GM19035 (cell line): Measurements from ENCODE around the gene IFIH1.
A peak's percentile ranks its signal among the peaks of the same experiment; 100 is the strongest.

Experiments
- ATAC-seq: cut with Tn5 transposase; IDR thresholded peaks from one replicate; pipeline ENCODE4 v1.9.1; 2021; ENCODE audit not compliant: unreplicated experiment

Gene IFIH1

GRCh38 chr2:162312853-162313252, 5.6 kb downstream of the IFIH1 start:
- no peak for ATAC-seq

GRCh38 chr2:162308747-162309503, 9.6 kb downstream of the IFIH1 start:
- peak; percentile 38 for ATAC-seq

DNA sequence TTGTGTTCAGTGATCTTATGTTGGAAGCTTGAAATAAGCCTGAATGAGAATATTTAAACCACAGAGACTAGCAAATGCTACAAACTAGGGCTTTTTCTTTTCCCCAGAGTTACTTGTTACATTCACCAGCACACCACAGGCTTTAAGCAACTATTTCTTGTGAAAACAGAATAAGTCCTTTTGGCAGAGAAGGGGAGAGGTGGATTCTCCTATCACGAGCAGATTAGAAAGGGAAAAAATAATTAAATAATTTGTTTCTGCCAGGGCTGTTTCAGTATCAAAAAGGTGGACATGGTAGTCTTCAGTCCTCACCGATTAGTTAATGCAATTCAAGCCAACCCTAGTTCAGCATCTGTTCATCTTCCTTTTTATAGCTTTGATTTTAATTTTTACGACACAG, 12.6 kb downstream of the IFIH1 start:
- no peak for ATAC-seq

GRCh38 chr2:162301877-162302276, 16.6 kb downstream of the IFIH1 start:
- no peak for ATAC-seq

DNA sequence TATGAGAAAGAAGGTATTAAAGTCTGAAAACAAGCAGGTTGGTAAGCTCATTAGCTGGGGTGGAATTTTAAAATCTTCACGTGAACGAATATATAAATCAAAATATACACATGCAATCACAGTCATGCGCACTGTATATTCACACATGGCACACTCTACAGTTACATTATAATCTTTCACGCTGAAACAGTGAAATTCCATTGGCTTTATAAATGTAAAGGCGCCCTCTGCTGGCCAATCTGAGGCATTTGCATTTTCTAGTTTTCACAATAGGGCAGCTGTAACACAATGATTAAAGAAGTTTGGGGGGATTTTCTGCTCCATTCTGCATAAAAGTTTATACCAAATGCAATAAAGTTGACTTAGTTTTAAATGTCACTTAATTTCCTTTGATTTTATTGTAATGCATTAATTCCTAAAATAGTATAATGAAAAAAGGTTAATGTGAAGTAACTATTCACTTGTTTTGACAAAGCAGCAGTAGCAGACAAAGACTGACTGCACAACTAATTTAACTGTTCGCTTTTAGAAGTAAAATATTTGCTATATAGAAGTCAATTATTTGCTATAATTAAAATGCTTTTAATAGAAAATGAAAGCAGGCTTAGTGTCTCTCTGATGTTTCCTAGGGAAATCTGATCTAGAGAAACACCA, 17.2 kb downstream of the IFIH1 start:
- peak; percentile 70 for ATAC-seq

- no peak for ATAC-seq
Measured at GRCh38 chr2:162300266-162300665, 18.2 kb downstream of the IFIH1 start.

DNA sequence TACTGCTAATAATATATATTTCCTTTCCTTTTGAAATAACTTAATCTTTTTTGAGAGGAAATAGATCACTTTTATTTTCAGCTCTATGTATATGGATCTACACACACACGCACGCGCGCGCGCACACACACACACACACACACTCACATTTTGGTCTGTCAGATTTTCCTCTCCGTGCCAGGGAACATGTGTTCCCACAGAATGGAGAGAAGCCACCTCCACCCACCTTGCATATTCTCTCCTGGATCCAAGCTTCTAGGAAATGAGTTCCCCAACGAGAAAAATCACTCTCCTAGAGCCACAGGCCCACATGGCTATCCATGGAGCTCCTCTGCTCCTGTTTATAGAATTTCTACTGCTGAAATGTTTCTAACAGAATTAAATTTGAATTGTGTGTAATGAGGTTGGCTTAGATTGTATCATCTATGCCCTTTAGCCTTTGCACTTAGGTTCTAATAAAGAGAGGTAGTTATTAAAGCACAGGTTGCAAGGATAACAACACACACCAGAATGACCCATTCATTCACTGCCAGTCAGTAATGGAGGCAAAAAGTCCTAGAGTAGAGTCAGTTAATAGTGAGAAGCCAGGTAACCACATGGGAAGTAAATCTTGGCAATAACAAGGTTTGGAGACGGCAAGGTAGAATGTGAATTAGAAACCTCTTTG, 19.7 kb downstream of the IFIH1 start:
- ATAC-seq, result no peak

- peak; percentile 60 for ATAC-seq
Measured at GRCh38 chr2:162297925-162298552, 20.4 kb downstream of the IFIH1 start.

DNA sequence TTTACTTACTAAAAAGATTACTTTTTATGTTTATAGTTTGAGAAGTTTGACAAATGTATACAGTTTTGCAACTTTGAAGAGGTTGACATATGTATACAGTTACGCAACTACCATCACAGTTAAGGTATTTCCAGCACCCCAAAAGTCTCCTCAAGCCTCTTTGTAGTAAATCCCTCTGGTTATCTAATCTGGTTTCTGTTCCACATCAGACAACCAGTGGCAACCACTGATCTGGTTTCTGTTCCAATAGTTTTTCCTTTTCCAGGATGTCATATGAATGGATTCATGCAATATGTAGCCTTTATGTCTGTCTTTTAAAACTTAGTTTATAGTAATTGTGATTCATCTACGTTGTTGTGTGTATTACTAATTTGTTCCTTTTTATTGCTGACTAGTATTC, 23.5 kb downstream of the IFIH1 start:
- ATAC-seq, result no peak

DNA sequence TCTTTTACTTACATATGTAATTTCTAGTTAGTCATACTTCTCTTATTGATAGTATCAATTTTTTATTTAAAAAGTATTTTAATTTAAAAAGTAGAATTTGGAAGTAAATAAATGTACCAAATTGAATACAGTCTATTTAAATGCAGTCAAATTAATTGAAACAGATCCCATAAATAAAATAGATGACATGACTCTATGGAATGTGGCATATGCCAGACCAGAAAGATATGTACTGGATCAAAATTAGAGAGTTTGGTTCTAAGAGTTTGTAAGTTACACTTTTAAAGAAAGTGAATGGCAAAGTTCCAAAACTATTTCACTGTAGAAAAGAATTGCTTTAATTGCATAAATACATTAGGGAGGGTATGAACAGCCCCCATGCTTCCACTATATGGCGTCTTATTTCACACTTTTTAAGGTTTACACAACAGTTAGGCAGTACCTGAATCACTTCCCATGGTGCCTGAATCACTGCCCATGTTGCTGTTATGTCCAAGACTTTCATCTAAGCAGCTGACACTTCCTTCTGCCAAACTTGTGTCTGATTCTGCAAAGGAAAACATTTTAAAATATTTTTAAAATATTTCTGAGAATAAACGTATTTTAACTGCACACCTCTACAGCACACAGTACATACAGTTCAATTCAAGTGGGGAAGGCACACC, 25.2 kb downstream of the IFIH1 start:
- ATAC-seq, result no peak

GRCh38 chr2:162291748-162292147, 26.7 kb downstream of the IFIH1 start:
- ATAC-seq, result no peak

DNA sequence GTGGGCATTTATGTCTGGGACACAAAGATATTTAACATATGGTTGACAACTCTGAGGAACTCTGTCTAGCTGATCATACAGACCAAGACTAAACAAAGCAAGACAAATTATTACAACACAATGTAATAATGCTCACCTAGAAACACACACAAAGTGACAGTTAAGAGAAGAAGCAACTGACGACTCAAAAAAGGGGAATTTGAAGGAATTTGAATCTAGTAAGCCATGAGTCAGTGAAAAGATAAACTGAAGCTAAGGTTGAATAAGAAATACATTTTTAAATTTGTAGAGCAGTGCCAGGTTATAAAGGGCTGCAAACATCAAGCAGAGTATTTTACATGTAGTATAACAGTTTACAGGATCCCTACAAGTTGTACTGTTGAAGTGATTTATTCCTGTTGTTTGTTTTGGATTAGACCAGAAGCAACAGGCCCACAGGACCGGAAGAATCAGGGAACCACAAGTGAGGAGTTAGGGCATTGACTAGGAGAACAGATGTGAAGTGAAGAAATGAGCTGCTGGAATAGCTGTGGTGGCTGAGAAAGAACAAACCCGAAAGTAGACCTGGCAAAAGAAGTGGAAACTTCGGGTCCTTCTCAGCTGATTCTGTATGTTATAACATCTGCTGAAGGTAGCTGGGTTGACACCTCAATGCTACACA, 35.6 kb downstream of the IFIH1 start:
- no peak for ATAC-seq

- no peak for ATAC-seq
Measured at GRCh38 chr2:162280654-162281053, 37.8 kb downstream of the IFIH1 start.

DNA sequence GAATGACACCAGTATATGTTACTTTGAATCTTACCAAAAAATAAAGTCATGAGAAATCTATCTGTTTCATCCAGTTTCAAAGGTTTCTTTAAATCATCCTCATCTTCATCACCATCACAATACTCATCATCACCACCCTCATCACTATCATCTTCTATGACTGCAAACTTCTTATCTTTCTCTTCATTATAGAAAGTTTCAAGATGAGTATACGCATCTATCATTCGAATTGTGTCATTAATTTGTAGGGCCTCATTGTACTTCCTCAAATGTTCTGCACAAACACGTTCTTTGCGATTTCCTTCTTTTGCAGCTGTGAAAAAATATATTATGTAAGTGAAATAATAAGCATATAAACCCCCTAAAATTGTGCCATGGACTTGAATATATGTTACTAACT, 41.1 kb downstream of the IFIH1 start:
- ATAC-seq, result no peak

DNA sequence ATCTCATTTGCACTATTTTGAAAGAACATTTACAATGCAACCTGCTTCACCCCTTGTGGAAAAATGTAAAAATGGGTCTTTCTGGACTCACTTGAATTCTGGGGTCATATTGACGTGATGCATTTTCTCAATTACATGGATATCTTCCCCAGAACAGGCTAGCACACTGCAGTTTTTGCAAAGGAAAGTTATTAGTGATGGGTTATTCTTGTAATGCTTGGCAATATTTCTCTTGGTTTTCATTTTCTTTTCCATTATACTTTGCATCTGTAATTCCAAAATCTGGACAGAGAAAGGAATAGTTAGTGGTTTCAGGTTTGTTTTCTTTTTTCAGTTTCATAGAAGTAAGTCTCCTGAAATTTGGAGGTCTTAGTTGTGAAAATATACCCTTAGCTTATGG, 50.5 kb downstream of the IFIH1 start:
- ATAC-seq, result no peak

DNA sequence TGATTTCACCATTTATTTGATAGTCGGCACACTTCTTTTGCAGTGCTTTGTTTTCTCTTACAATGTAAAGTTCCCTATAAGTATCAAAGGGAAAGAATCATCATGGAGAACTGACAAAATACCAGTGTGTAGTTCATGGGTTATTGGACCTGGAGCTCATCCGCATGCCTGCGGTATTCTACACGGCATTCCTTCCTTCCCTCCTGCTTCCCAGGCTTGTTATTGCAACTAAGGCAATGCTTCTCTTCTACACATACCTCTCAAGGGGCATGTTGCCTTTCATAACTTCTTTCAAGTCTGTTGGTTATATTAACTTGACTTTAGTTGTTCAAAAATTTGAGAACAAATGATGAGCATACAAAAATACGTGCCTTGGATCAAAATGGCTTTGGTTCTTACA, 51.0 kb downstream of the IFIH1 start:
- no peak for ATAC-seq

DNA sequence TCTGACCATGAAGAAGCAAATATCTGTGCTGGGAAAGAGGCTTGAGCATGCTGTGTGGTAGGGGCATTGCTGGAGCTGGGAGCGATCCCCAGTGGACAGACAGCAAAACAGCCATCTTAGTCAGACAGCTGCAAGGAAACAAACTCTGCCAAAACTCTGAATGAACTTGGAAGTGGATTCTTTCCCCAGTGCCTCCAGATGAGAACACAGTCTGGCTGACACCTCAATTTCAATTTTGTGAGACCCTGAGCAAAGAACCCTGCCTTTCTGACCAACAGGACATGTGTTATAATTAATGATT, 52.1 kb downstream of the IFIH1 start:
- ATAC-seq, result no peak

DNA sequence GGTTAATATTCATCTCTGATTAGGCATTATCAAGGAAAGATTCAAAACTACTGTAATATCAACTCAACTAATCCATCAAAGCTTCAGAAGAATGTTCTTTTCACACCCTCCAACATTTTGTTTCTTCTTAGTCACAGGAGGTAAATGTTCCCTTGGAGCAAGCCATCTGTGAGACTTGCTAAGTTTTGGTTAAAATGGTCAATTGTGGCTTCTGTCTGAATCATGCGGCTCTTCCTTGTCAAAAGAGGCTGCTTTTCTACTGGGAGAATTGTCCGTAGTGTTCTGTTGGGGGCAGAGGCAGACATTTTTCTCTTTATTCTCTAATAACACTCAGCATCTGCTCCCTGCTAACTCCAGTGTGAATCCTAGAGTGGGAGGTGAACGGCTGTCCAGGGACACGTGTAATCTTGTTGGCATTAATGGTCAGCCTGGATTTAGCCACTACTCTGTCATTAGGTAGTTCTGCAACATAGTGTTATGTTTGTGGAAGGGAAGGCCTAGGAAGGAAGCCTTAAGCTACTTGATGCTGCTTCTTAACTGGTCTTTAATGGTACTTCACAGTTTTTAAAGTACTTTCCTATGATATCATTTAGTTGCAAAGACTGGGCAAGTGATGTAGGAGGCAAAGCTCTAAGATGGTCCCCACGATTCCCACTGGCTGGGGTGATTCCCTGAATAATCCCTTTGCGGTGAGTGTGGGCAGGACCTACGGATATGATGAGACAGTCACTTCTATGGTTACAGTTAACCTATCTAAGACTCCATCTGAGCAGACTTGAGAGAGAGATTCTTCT, 52.6 kb downstream of the IFIH1 start:
- ATAC-seq, result no peak

DNA sequence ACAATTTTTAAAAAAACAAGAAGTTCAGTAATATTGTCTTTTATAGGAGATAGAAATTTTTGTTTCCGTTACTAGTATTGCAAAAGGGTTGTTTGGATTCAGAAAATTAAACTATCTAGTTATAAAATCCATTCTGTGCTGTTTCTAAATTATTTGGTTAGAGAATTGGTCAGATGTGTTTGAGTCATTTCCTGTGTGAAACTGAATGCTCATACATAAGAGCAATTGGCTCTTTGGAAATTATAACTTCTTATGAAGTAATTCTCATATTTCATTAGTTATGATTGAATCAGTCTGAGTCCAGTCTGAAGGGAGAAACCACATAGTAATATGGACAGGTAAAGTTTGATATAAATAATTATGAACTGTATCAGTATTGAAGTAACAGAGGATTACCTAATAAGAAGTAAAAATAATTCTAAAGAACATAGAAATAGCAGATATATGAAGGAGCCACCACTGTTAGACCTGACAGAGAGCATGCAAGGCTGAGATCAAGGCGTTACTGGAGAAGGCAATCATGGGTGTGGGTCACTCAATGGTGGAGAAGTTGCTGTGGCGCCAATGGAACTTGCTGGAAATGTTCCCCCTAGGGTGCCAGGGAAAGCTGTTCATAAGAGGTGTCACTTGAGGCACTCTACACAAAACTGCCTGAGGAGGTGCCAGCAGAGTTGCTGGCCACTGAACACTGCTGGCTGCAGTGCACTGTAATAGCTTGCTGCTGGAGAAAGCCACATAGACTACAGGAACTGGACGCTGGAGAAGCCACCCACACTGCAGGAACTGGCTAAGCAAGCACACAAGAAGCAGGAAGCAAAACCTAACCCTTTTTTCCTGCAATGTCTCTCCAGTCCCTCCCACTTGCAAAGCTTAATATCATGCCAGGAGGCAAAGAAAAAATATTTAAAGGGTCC, 57.2 kb downstream of the IFIH1 start:
- peak; percentile 41 for ATAC-seq
